ENCODE data around the gene LPIN2. TPM values are rescaled to one million over a fixed set of nuclear protein-coding genes. Genes with fewer than 3 reads are reported as not detected.

LPIN2 gene, protein sequence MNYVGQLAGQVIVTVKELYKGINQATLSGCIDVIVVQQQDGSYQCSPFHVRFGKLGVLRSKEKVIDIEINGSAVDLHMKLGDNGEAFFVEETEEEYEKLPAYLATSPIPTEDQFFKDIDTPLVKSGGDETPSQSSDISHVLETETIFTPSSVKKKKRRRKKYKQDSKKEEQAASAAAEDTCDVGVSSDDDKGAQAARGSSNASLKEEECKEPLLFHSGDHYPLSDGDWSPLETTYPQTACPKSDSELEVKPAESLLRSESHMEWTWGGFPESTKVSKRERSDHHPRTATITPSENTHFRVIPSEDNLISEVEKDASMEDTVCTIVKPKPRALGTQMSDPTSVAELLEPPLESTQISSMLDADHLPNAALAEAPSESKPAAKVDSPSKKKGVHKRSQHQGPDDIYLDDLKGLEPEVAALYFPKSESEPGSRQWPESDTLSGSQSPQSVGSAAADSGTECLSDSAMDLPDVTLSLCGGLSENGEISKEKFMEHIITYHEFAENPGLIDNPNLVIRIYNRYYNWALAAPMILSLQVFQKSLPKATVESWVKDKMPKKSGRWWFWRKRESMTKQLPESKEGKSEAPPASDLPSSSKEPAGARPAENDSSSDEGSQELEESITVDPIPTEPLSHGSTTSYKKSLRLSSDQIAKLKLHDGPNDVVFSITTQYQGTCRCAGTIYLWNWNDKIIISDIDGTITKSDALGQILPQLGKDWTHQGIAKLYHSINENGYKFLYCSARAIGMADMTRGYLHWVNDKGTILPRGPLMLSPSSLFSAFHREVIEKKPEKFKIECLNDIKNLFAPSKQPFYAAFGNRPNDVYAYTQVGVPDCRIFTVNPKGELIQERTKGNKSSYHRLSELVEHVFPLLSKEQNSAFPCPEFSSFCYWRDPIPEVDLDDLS
- total RNA-seq = 11.6 TPM

DNA sequence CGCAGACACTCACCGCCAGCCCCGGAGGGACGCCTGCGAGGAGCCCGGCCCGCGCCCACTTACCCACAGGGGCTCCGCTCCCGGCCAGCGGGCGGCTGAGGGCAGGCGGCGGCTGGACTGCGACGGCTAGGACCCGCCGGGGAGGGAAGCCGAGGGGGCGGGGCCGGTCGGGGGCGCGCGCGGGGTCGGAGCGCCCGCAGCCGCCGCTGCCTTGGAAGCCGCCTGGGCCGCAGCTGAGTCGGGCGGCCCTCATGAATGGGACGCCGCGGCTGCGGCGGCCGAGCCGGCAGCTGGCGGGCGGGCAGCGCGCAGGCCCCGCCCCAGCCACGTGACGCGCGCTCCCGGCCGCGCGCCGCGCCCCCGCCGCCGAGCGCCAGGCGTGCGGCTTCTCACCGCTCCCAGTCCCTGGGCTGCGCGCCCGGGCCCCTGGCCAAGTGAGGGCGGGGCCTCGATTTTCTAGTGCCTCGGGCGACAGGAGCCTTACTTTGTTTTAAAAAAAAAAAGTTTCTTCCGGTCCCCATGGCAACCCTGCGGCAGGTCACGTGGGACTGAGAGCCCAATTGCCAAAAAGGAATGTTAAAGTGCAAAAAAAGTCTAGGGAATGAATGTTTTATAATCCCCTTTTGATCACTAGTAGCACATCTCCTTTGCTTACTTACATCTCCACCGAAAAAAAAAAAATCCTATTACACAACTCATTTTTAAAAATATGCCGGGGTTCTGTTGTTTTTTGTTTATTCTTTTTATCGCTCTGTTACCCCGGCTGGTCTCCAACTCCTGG is at the start of gene LPIN2:
Gene LPIN2, minus strand, starts transcription at position 121 of the 781 bp plus-strand sequence. CDS start 52,304 bp downstream, outside the sequence.
- Histone ChIP-seq H3K27ac (peak within 1 kb of the TSS; percentile 92 to 100), H3K4me3 (peak within 1 kb of the TSS; percentile 98 to 99), H3K4me1 (peaks cover 4 to 37% of the 10 kb centered on the region in 2 donors), H3K36me3 (peaks cover 0 to 5% of the 10 kb centered on the region in 2 donors), H3K27me3 (no peaks in the 10 kb centered on the region), H3K9me3 (no peaks in the 10 kb centered on the region)
- TF ChIP-seq, protein P1, sequence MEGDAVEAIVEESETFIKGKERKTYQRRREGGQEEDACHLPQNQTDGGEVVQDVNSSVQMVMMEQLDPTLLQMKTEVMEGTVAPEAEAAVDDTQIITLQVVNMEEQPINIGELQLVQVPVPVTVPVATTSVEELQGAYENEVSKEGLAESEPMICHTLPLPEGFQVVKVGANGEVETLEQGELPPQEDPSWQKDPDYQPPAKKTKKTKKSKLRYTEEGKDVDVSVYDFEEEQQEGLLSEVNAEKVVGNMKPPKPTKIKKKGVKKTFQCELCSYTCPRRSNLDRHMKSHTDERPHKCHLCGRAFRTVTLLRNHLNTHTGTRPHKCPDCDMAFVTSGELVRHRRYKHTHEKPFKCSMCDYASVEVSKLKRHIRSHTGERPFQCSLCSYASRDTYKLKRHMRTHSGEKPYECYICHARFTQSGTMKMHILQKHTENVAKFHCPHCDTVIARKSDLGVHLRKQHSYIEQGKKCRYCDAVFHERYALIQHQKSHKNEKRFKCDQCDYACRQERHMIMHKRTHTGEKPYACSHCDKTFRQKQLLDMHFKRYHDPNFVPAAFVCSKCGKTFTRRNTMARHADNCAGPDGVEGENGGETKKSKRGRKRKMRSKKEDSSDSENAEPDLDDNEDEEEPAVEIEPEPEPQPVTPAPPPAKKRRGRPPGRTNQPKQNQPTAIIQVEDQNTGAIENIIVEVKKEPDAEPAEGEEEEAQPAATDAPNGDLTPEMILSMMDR (IDR thresholded peaks at IDR 0.05) = no peak
- intact Hi-C loops (cut with DNase I) = loop anchor here (1.0 to 5.0 kb wide), 4 partner anchors 14 to 234 kb away; partner anchors contain the start of gene MYL12A
- DNase-seq (ENCODE audit: low spot score in 2 of 2) = peak; percentile 97 to 100

DNA sequence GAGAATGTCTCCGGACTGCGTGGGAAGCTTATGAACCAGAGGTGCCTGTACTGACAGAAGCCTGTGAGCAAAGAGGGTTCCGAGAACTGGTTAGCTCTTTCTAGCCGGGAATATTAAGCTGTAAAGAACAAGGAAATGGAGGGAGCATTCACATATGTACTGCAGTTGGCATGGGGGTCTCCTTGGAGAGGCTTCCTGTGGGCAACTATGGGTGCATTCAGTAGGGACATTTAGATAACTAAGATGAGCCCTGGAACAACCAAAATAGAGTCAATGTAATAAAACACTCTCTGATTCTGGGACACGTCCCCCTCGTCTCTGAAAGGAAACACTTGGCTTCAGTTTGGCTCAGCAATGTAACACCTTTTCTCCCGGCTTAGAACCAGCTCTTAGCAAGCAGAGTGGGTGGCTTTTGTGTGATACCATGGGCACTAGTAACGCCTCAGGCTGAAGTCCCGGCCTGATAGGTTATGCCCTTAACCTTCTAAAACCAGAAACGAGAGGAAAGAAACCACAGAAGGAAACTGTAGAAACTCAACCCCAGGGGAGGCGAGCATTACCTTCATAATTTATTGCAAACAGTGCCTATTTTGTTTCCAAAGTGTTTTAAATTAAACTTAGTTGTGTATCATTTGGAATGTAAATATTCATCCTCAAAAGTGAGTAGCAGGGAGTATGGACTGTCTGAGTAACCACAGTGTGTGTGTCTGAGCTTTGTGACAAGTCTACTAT is 48.8 kb upstream of the LPIN2 start:
- no peak overlapping the region for H3K27ac ChIP-seq
- no peaks in the 10 kb centered on the region for H3K27me3 ChIP-seq
- H3K4me1 ChIP-seq = peaks cover 0 to 3% of the 10 kb centered on the region in 2 donors
- H3K36me3 ChIP-seq = no peaks in the 10 kb centered on the region
- H3K9me3 ChIP-seq = no peaks in the 10 kb centered on the region
- no peak overlapping the region for H3K4me3 ChIP-seq
- intact Hi-C loops (cut with DNase I) = loop anchor here (5.0 kb wide), 1 partner anchor 64 kb away; no protein-coding TSS in a partner anchor
- DNase-seq (ENCODE audit: low spot score in 2 of 2) = no peak
- TF ChIP-seq, protein P1 (IDR thresholded peaks at IDR 0.05) = no peak

- intact Hi-C loops (cut with DNase I) = loop anchor here (5.0 kb wide), 1 partner anchor 64 kb away; no protein-coding TSS in a partner anchor
- Histone ChIP-seq H3K4me1 (peaks cover 0 to 3% of the 10 kb centered on the region in 2 donors), H3K27ac (no peak overlapping the region), H3K9me3 (no peaks in the 10 kb centered on the region), H3K4me3 (no peak overlapping the region), H3K36me3 (no peaks in the 10 kb centered on the region), H3K27me3 (no peaks in the 10 kb centered on the region)
- TF ChIP-seq, protein P1 (IDR thresholded peaks at IDR 0.05) = no peak
- DNase-seq (ENCODE audit: low spot score in 2 of 2) = no peak
These were observed 48.0 kb upstream of the LPIN2 start for GRCh38 chr18:3060667-3061580.

DNA sequence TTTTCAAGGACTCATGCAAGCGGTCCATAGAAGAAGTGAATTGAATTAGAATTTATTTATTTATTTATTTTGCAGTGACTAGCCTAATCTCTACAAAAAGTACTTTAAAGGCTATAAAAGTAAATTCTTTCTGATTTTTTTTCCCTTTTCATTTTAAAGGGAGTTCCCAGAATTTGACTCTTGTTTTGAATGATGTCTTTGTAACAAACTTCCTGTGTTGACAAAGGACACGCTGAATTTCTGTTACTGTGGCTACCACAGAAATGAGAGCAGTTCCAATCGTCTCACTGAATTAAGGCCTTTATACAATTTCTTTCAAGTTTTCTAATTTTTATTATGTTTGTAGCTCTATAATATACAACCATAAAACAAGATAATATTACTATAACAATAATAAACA is 46.3 kb upstream of the LPIN2 start:
- TF ChIP-seq, protein P1 (IDR thresholded peaks at IDR 0.05) = no peak
- no peaks in the 10 kb centered on the region for H3K9me3 ChIP-seq
- peaks cover 0 to 3% of the 10 kb centered on the region in 2 donors for H3K4me1 ChIP-seq
- DNase-seq (ENCODE audit: low spot score in 2 of 2) = no peak
- intact Hi-C loops (cut with DNase I) = no loop called here
- no peak overlapping the region for H3K4me3 ChIP-seq
- no peak overlapping the region for H3K27ac ChIP-seq
- H3K27me3 ChIP-seq = no peaks in the 10 kb centered on the region
- H3K36me3 ChIP-seq = no peaks in the 10 kb centered on the region
